K562 treated with DMSO at 1 percent for 24 hours (cell line): ENCODE measurements around the gene ANTKMT. TPM values are rescaled to one million over a fixed set of nuclear protein-coding genes. Genes with fewer than 3 reads are reported as not detected.

Source experiments
- total RNA-seq: library from RNA; unstranded; fragments of 300-600 nt; gene quantifications from 2 replicates; pipeline ENCODE4 v1.2.3, GENCODE V29; 2022; ENCODE audit warnings: low read depth; ENCODE audit not compliant: insufficient read depth

ANTKMT gene
- total RNA-seq, result 76.2 and 84.9 TPM in 2 replicates

GRCh38 chr16:720990-721764 lies at the start of gene ANTKMT:
Gene ANTKMT (plus strand): TSS chr16:721146. CDS start chr16:721275, 129 bp downstream.

GRCh38 chr16:674968-675883 lies 45.7 kb upstream of the ANTKMT start, which contains the start of gene RHBDL1:
Gene RHBDL1 (plus strand): TSS chr16:675671. CDS start chr16:675791, 120 bp downstream.

GRCh38 chr16:679814-680624 lies 40.9 kb upstream of the ANTKMT start, which contains the start of gene STUB1:
Gene STUB1 (plus strand): TSS chr16:680410. CDS start chr16:680526, 116 bp downstream.

GRCh38 chr16:684071-684794 lies 36.7 kb upstream of the ANTKMT start, which contains the start of gene JMJD8:
Gene JMJD8 (minus strand): TSS chr16:684334. CDS start chr16:684319, 15 bp downstream.

GRCh38 chr16:705431-706188 lies 15.3 kb upstream of the ANTKMT start, which contains the start of gene FBXL16:
Gene FBXL16 (minus strand): TSS chr16:705801. CDS start chr16:697405, 8,396 bp downstream.

GRCh38 chr16:714558-715476 lies 6.1 kb upstream of the ANTKMT start, which contains the start of gene METRN:
Gene METRN (plus strand): TSS chr16:715118. CDS start chr16:715290, 172 bp downstream.

GRCh38 chr16:726438-727290 lies 5.7 kb downstream of the ANTKMT start, which contains the start of the genes CCDC78 and HAGHL:
Gene CCDC78 (minus strand): TSS chr16:726443. CDS start chr16:726367, 76 bp downstream.
Gene HAGHL (plus strand): TSS chr16:727106. CDS start chr16:727510, 404 bp downstream.

GRCh38 chr16:740764-741505 lies 20.0 kb downstream of the ANTKMT start, which contains the start of gene CIAO3:
Gene CIAO3 (minus strand): TSS chr16:740997. CDS start chr16:740985, 12 bp downstream.

GRCh38 chr16:760545-761343 lies 39.8 kb downstream of the ANTKMT start, which contains the start of gene MSLN:
Gene MSLN (plus strand): TSS chr16:760734. CDS start chr16:762681, 1,947 bp downstream.

Other genes with a start within 250 kb of the ANTKMT start
- 64.7 and 73.6 TPM in 2 replicates for gene CAPN15, start 193.4 kb upstream of the ANTKMT start, total RNA-seq
- 0.23 TPM in 1 of 2 replicates, not detected in the other for gene PRR35, start 160.8 kb upstream of the ANTKMT start, total RNA-seq
- 12.5 and 14.0 TPM in 2 replicates for gene NHLRC4, start 154.1 kb upstream of the ANTKMT start, total RNA-seq
- gene PIGQ, start 151.2 kb upstream of the ANTKMT start, total RNA-seq, result 55.4 and 66.8 TPM in 2 replicates
- 42.1 and 47.9 TPM in 2 replicates for gene RAB40C, start 131.1 kb upstream of the ANTKMT start, total RNA-seq
- gene WFIKKN1, start 90.2 kb upstream of the ANTKMT start, total RNA-seq, result 13.4 and 16.8 TPM in 2 replicates
- 134 and 166 TPM in 2 replicates for gene METTL26, start 84.8 kb upstream of the ANTKMT start, total RNA-seq
- 93.9 and 111 TPM in 2 replicates for gene MCRIP2, start 79.3 kb upstream of the ANTKMT start, total RNA-seq
- 2.6 and 4.1 TPM in 2 replicates for gene WDR90, start 71.8 kb upstream of the ANTKMT start, total RNA-seq
- 154 and 166 TPM in 2 replicates for gene RHOT2, start 53.0 kb upstream of the ANTKMT start, total RNA-seq
- gene RHBDL1, start 45.5 kb upstream of the ANTKMT start, total RNA-seq, result 1.2 and 3.0 TPM in 2 replicates
- 165 and 192 TPM in 2 replicates for gene STUB1, start 40.7 kb upstream of the ANTKMT start, total RNA-seq
- 102 and 106 TPM in 2 replicates for gene JMJD8, start 36.8 kb upstream of the ANTKMT start, total RNA-seq
- 33.8 and 37.4 TPM in 2 replicates for gene WDR24, start 30.7 kb upstream of the ANTKMT start, total RNA-seq
- 4.8 and 5.8 TPM in 2 replicates for gene FBXL16, start 15.3 kb upstream of the ANTKMT start, total RNA-seq
- 47.3 and 52.0 TPM in 2 replicates for gene METRN, start 6.0 kb upstream of the ANTKMT start, total RNA-seq
- gene CCDC78, start 5.3 kb downstream of the ANTKMT start, total RNA-seq, result 1.3 and 1.8 TPM in 2 replicates
- 22.0 and 22.6 TPM in 2 replicates for gene HAGHL, start 6.0 kb downstream of the ANTKMT start, total RNA-seq
- 40.1 and 45.9 TPM in 2 replicates for gene CIAO3, start 19.9 kb downstream of the ANTKMT start, total RNA-seq
- gene MSLN, start 39.6 kb downstream of the ANTKMT start, total RNA-seq, result not detected in 2 replicates
- 64.3 and 67.5 TPM in 2 replicates for gene RPUSD1, start 67.2 kb downstream of the ANTKMT start, total RNA-seq
- gene CHTF18, start 67.5 kb downstream of the ANTKMT start, total RNA-seq, result 46.3 and 54.9 TPM in 2 replicates
- not detected in 2 replicates for gene GNG13, start 79.6 kb downstream of the ANTKMT start, total RNA-seq
- gene LMF1, start 249.8 kb downstream of the ANTKMT start, total RNA-seq, result 4.5 and 12.8 TPM in 2 replicates